Measurements from ENCODE around the gene TRIM32.

GRCh38 chr9:116663581-116663980, 23.5 kb upstream of the TRIM32 start:
- TF ChIP-seq POLR2A (IDR thresholded peaks at IDR 0.05): no peak
- no peak for TF ChIP-seq CTCF (IDR thresholded peaks at IDR 0.05)
- TF ChIP-seq EP300 (IDR thresholded peaks at IDR 0.05): no peak
- no peak for TF ChIP-seq POLR2AphosphoS5 (IDR thresholded peaks at IDR 0.05)

Measured in sigmoid colon (tissue), 4 donors.